CD4-positive, alpha-beta T cell treated with Interleukin-4 for 1 hour (primary cell): Measurements from ENCODE around the gene KCNQ4.

Experiments used
- DNase-seq, 2 donors: peaks; one replicate each; pipeline ENCODE4 v3.0.0-alpha.2; 2020 to 2022

Gene KCNQ4

GRCh38 chr1:40783001-40783905 is at the start of gene KCNQ4:
Gene KCNQ4 (plus strand): TSS chr1:40783787. CDS start chr1:40784094, 307 bp downstream.
- DNase-seq = no peak

- no peak for DNase-seq
Observed at GRCh38 chr1:40734882-40735628, 48.5 kb upstream of the KCNQ4 start.

- DNase-seq = no peak
Observed at GRCh38 chr1:40736085-40736531, 47.5 kb upstream of the KCNQ4 start.

- no peak for DNase-seq
Observed at GRCh38 chr1:40738831-40739230, 44.8 kb upstream of the KCNQ4 start.

GRCh38 chr1:40739455-40740008 is 44.1 kb upstream of the KCNQ4 start:
- DNase-seq = no peak

- DNase-seq = no peak
Observed at GRCh38 chr1:40740039-40740996, 43.3 kb upstream of the KCNQ4 start.

- DNase-seq = no peak
Observed at GRCh38 chr1:40740997-40741736, 42.4 kb upstream of the KCNQ4 start.

- no peak for DNase-seq
Observed at GRCh38 chr1:40742363-40743061, 41.1 kb upstream of the KCNQ4 start.

- DNase-seq = no peak
Observed at GRCh38 chr1:40743452-40743851, 40.1 kb upstream of the KCNQ4 start.

GRCh38 chr1:40743860-40744259 is 39.7 kb upstream of the KCNQ4 start:
- DNase-seq = no peak

- no peak for DNase-seq
Observed at GRCh38 chr1:40745176-40745575, 38.4 kb upstream of the KCNQ4 start.

GRCh38 chr1:40746344-40747090 is 37.1 kb upstream of the KCNQ4 start:
- DNase-seq = no peak

- no peak for DNase-seq
Observed at GRCh38 chr1:40748841-40749718, 34.5 kb upstream of the KCNQ4 start.

- no peak for DNase-seq
Observed at GRCh38 chr1:40749817-40750216, 33.8 kb upstream of the KCNQ4 start.

- no peak for DNase-seq
Observed at GRCh38 chr1:40750451-40750908, 33.1 kb upstream of the KCNQ4 start.

GRCh38 chr1:40751802-40752201 is 31.8 kb upstream of the KCNQ4 start:
- no peak for DNase-seq

- no peak for DNase-seq
Observed at GRCh38 chr1:40753142-40753882, 30.3 kb upstream of the KCNQ4 start.

- no peak for DNase-seq
Observed at GRCh38 chr1:40754201-40754600, 29.4 kb upstream of the KCNQ4 start.
